Measurements from ENCODE around the gene SMDT1. TPM values are rescaled to one million over a fixed set of nuclear protein-coding genes. Genes with fewer than 3 reads are reported as not detected.

The SMDT1 gene
- total and polyA plus RNA-seq, 2 donors from 2014 or later = 113 to 264 TPM

DNA sequence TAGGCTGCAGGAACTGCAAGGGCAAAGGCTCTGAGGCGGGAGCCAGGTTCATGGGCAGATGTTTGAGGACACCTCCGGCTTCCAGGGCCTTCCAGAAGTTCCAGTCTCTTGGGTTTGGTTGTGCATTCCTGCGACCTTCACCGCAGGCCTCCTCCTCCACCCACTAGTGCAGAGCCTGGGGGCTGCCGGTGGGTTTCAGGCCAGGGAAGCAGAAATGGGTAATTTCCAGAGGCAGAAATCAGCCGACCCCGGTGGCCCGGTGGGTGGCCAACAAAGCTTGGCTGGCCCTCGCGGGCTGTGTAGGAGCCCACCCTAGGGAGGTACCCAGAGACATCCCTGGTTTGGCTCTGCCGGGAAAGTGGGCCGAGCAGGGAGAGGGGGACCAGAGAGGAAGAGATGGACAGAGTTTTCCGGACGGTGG lies 5.9 kb upstream of the SMDT1 start:
- intact Hi-C loops (cut with DNase I) = no loop called here

DNA sequence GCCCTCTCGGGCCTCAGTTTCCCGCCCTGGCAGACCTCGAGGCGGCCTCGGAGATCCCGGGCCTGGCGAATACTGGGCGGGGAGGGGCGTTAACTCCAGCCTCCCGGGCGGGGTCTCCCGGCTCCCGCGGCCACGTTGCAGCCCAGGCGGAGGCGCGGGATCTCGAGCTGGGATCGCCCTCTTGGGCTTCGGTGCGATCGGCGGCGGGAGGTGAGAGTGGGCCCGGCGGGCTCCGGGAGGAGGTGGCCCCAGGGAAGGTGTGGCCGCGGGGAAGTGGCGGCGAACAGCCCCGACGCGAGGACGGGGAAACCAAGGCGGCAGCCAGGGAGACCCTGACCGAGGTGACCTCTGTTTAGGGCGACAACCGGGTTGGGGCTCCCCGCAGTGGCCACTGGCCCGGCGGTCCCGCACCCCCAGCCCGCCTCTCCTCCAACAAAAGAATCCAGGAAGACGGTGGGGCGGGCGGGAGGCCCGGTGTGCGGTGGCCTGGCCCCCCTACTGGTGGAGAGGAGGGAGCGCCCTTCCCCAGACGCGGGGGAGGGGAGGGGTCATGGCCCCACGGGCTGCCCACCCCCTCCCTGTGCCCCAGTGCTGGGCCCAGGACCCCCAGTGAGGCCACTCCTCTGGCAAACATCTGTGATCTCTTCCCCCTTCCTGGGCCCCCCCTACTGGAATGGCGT lies 5.2 kb upstream of the SMDT1 start, which contains the start of gene PHETA2:
Gene PHETA2, plus strand, starts transcription at position 117 of the 680 bp plus-strand sequence. CDS start 3,046 bp downstream, outside the sequence.
- DNase-seq (peak; percentile 52 to 90 (median 78)), FAIRE-seq (no peak)
- intact Hi-C loops (cut with DNase I) = no loop called here
- Histone ChIP-seq H3K4me3 (ENCODE audit: low read length in 3 of 3) (peak within 1 kb of the TSS; percentile 31 to 62 (median 55)), H3K9ac (ENCODE audit: low read length in 3 of 3) (peak within 1 kb of the TSS; percentile 11 to 84 (median 63)), H3K36me3 (ENCODE audit: control insufficient read depth in 2 of 3, insufficient read depth in 3 of 3, low read length in 3 of 3) (no peaks in the 10 kb centered on the region), H3K4me1 (ENCODE audit: control insufficient read depth in 2 of 3, insufficient read depth in 2 of 3, low read depth in 1 of 3, low read length in 3 of 3) (peaks cover 3 to 28% (median 20%) of the 10 kb centered on the region in 3 donors), H3K27me3 (ENCODE audit: control insufficient read depth, insufficient read depth, low read length) (no peaks in the 10 kb centered on the region), H3K9me3 (ENCODE audit: control insufficient read depth in 2 of 3, insufficient read depth in 1 of 3, low read length in 3 of 3) (no peaks in the 10 kb centered on the region), H3K27ac (ENCODE audit: low read depth in 2 of 2, low read length in 2 of 2) (peak within 1 kb of the TSS; percentile 64 to 83)
- TF ChIP-seq, protein P1, sequence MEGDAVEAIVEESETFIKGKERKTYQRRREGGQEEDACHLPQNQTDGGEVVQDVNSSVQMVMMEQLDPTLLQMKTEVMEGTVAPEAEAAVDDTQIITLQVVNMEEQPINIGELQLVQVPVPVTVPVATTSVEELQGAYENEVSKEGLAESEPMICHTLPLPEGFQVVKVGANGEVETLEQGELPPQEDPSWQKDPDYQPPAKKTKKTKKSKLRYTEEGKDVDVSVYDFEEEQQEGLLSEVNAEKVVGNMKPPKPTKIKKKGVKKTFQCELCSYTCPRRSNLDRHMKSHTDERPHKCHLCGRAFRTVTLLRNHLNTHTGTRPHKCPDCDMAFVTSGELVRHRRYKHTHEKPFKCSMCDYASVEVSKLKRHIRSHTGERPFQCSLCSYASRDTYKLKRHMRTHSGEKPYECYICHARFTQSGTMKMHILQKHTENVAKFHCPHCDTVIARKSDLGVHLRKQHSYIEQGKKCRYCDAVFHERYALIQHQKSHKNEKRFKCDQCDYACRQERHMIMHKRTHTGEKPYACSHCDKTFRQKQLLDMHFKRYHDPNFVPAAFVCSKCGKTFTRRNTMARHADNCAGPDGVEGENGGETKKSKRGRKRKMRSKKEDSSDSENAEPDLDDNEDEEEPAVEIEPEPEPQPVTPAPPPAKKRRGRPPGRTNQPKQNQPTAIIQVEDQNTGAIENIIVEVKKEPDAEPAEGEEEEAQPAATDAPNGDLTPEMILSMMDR (IDR thresholded peaks at IDR 0.05; ENCODE audit: borderline replicate concordance, extremely low read depth, insufficient read depth) = no peak

More for the DNA sequence above, 5.9 kb upstream of the SMDT1 start:
- Histone ChIP-seq H3K27ac (ENCODE audit: low read depth in 2 of 2, low read length in 2 of 2) (no peak overlapping the region), H3K4me1 (ENCODE audit: control insufficient read depth in 2 of 3, insufficient read depth in 2 of 3, low read depth in 1 of 3, low read length in 3 of 3) (peaks cover 3 to 22% (median 16%) of the 10 kb centered on the region in 3 donors), H3K27me3 (ENCODE audit: control insufficient read depth, insufficient read depth, low read length) (no peaks in the 10 kb centered on the region), H3K36me3 (ENCODE audit: control insufficient read depth in 2 of 3, insufficient read depth in 3 of 3, low read length in 3 of 3) (no peaks in the 10 kb centered on the region), H3K9me3 (ENCODE audit: control insufficient read depth in 2 of 3, insufficient read depth in 1 of 3, low read length in 3 of 3) (no peaks in the 10 kb centered on the region), H3K9ac (ENCODE audit: low read length in 3 of 3) (peak overlapping the region in 2 of 3 donors; percentile 63 to 84), H3K4me3 (ENCODE audit: low read length in 3 of 3) (peak overlapping the region in 1 of 3 donors; percentile 62)
- DNase-seq = peak in 1 of 5 donors; percentile 55
- TF ChIP-seq, protein P1 (IDR thresholded peaks at IDR 0.05; ENCODE audit: borderline replicate concordance, extremely low read depth, insufficient read depth) = no peak
- no peak for FAIRE-seq

- peak overlapping the region in 2 of 3 donors; percentile 11 to 63 for H3K9ac ChIP-seq (ENCODE audit: low read length in 3 of 3)
- FAIRE-seq (no peak), DNase-seq (peak in 1 of 5 donors; percentile 56)
- TF ChIP-seq, protein P1 (IDR thresholded peaks at IDR 0.05; ENCODE audit: borderline replicate concordance, extremely low read depth, insufficient read depth) = no peak
- no peaks in the 10 kb centered on the region for H3K36me3 ChIP-seq (ENCODE audit: control insufficient read depth in 2 of 3, insufficient read depth in 3 of 3, low read length in 3 of 3)
- H3K27me3 ChIP-seq (ENCODE audit: control insufficient read depth, insufficient read depth, low read length) = no peaks in the 10 kb centered on the region
- no peaks in the 10 kb centered on the region for H3K9me3 ChIP-seq (ENCODE audit: control insufficient read depth in 2 of 3, insufficient read depth in 1 of 3, low read length in 3 of 3)
- intact Hi-C loops (cut with DNase I) = no loop called here
- H3K4me3 ChIP-seq (ENCODE audit: low read length in 3 of 3) = peak overlapping the region in 1 of 3 donors; percentile 62
- peaks cover 3 to 24% (median 16%) of the 10 kb centered on the region in 3 donors for H3K4me1 ChIP-seq (ENCODE audit: control insufficient read depth in 2 of 3, insufficient read depth in 2 of 3, low read depth in 1 of 3, low read length in 3 of 3)
- peak overlapping the region in 1 of 2 donors; percentile 83 for H3K27ac ChIP-seq (ENCODE audit: low read depth in 2 of 2, low read length in 2 of 2)
These were observed 4.4 kb upstream of the SMDT1 start for GRCh38 chr22:42074846-42075676.

Measured in kidney (tissue), 14 donors.